ENCODE data around the gene ACAD11.
A peak's percentile ranks its signal among the peaks of the same experiment; 100 is the strongest.

DNA sequence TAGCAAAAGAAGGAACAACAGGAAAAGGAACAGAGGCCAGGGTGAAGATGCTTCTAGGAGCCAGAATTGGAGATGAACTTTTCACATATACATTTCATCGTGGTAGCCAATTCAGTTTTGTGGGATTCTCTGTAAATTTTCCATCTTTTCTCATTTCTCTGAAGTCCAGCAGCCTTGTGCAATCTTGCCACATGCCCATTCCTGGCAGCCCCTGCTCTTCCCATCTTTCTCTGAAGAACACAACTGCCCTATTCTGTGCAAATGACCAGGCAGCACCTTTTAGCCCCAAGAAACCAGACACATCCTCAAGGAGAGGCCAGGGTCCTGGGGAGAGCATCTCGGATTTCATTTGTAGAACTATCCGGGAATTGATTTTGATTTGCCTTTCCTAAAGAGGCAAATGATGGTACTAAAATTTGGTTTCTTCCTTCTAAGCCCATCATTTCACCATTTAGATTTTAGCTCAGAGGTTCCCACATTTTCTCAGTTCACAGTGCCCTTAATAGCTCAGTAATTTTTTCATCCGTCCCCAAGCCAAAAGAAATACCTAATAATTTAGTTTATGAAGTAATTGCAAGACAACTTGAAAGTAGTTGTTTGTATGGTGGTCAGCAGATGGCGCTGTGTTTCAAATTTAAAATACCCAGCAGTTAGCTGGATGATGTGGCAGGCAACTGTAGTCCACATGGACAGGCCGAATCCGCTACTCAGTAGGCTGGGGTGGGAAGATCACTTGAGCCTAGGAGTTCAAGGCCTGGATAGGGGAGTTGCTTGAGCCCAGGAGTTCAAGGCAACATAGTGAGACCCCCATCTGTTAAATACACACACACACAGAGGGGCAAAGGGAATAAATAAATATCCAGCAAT, 123.8 kb downstream of the ACAD11 start:
- TF ChIP-seq CTCF (IDR thresholded peaks at IDR 0.05) = peak; percentile 53 to 76 (median 62)
- TF ChIP-seq POLR2A (IDR thresholded peaks at IDR 0.05) = no peak
